Activated naive CD4-positive, alpha-beta T cell treated with anti-CD3 and anti-CD28 coated beads, Interleukin-2, amount 50 U/mL, for 72 hours (primary cell): Measurements from ENCODE around the gene AGAP4. TPM values are rescaled to one million over a fixed set of nuclear protein-coding genes. Genes with fewer than 3 reads are reported as not detected.
"Not testable (repeated sequence)": the region's sequence is repeated elsewhere in the genome, so short reads cannot be mapped to it uniquely, and the experiment has no call there.

ENCODE experiments used
- ATAC-seq, 2 donors: fragments of 150-1000 bp; cut with Tn5 transposase; 2 replicates each; pipeline ENCODE4 v1.10.0; 2021; ENCODE audit warnings: mild to moderate bottlenecking in 2 of 2, moderate library complexity in 2 of 2
- DNase-seq, 2 donors: peaks; one replicate each; pipeline ENCODE4 v3.0.0; 2021 to 2022; ENCODE audit warnings: low spot score in 2 of 2
- H3K27ac Mint-ChIP-seq, 2 donors: one replicate each; pipeline ENCODE4 v1.8.0; 2022; ENCODE audit warnings: mild to moderate bottlenecking in 2 of 2, mixed read lengths in 2 of 2
- H3K36me3 Mint-ChIP-seq, 2 donors: one replicate each; pipeline ENCODE4 v1.8.0; 2022; ENCODE audit warnings: mixed read lengths in 2 of 2
- H3K9me3 Mint-ChIP-seq, 2 donors: one replicate each; pipeline ENCODE4 v1.8.0; 2022; ENCODE audit warnings: mixed read lengths in 2 of 2
- total RNA-seq, 2 donors: library from RNA; stranded (reverse); gene quantifications; one replicate each; pipeline ENCODE4 v1.2.3, GENCODE V29; 2022

AGAP4 gene
- total RNA-seq, 2 donors from 2014 or later = 15.5 to 16.3 TPM

DNA sequence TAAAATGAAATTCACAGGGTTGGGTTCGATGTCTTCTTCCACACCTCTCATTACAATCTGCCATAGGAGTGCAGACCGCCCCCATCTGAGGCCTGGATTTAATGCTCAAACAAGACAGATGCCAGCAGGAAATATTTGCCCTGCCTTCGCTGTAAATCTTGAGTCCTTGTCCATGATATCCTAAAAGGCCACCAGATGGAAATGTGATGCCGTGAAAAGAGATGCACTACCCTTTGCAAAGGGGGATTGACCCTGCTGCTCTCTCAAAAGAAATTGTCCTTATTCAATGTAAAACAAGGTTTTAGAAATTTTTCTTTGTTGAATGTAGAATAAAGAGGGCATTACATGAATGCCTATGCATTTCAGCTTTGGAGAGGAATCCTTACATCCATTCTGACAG lies 37.5 kb downstream of the AGAP4 start:
- no peak for ATAC-seq
- Mint-ChIP-seq H3K36me3 (no peaks in the 10 kb centered on the region), H3K27ac (no peak overlapping the region), H3K9me3 (no peaks in the 10 kb centered on the region)
- no peak for DNase-seq

DNA sequence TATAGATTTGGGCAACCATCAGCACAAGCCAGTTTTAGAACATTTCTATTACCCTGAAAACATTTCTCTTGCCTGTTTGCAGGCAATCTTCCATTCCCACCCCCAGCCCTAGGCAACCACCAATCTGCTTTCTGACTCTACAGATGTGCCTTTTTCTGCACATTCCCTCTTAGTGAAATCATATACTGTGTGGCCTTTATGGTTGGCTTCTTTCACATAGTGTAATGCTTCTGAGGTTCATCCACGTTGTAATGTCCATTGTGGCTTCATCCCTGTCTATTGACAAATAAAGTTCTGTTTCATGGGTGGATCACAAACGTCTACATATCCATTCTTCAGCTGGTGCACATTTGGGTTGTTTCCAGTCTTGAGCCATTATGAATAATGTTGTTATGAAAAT lies 42.3 kb downstream of the AGAP4 start:
- not testable (repeated sequence) for H3K27ac Mint-ChIP-seq, H3K9me3 Mint-ChIP-seq, DNase-seq, ATAC-seq, H3K36me3 Mint-ChIP-seq

DNA sequence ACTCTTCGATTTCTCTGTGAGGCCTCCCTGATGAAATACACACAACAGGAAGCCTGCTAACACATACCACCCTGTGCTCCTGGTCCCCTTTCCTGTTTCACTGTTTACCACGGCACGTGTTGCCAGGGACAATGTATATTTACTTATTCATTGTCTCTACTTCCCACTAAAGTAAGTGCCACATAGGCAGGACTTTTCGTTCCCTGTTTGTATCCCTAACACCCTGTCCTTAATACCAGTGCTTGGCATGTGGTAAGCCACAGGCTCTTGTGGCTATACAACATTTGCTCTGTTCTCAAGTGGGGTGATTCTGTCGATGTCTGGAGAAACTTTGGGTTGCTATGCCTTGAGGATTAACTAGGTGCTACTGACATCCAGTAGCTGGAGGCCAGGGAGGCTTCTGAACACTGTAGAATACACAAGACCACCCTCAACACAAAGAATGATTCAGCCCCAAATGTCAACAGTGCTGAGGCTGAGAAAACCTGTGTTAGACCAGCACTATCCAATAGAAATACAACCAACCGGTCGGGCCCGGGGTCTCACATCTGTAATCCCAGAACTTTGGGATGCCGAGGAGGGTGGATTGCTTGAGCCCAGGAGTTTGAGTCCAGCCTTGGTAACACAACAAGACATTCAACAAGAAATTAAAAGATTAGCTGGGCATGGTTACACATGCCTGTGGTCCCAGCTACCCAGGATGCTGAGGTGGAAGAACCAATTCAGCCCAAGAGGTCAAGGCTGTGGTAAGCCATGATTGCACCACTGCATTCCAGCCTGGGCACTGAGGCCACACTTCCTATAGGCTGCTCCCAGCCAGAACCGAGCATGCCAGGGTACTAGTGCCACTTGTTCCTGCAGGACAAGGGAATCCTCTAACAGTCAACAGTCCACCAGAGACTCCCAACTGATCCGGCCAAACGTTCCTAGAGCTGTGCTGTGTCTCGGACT lies 44.0 kb downstream of the AGAP4 start:
- not testable (repeated sequence) for H3K9me3 Mint-ChIP-seq, DNase-seq, H3K27ac Mint-ChIP-seq, ATAC-seq, H3K36me3 Mint-ChIP-seq

DNA sequence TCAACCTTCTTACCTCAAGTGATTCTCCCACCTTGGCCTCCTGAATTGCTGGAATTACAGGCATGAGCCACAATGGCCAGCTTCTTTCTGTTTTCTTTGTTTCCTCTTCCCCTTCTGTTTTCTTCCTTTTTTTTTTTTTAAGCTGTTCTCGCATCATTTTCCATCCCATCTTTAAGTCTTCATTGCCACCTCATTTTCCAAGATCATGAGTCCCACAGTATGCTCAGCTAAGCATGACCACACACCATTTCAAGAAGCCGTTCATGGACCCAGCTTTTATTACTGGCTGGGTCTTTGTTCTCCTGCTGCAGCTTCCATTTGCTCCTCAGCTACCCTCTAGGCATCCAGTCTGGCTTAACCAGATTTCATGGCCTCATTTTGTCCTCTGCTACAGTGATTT lies 52.5 kb downstream of the AGAP4 start:
- H3K36me3 Mint-ChIP-seq = peaks cover 0 to 21% of the 10 kb centered on the region in 2 donors
- not testable (repeated sequence) for ATAC-seq, H3K9me3 Mint-ChIP-seq, DNase-seq
- peak overlapping the region in 1 of 2 donors; percentile 6 for H3K27ac Mint-ChIP-seq

DNA sequence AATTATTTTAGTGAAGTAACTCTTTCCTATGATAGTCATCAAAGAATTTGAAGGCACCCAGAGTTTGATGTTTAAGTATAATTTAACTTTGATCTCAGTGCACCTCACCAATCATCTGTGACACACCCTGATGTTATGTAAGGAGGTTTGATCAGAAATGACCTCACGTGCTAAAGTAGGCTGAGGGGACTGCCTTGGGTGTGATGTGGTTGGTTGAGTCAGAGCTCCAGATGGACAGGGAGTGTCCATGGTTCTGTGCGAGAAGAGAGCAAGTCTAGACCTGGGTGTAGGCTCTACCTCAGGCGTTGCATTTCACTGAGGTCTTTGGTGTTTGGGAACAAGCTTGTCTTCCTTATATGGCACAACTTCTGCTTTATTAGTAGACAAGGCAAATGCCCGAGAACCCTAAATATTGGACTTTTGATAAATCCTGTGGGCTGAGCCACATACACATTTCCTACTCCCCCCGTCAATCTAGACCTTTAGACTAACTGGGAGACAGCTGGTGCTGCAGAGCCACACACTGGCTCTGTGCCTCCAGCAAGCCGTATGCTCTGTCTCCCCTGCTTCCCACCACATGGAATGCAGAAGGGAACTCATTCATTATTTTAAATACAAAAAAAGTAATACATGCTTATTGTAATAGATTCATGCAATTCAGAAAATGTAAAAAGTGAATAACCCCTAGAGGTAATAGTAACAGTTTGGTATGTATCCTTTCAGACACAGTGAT lies 56.4 kb downstream of the AGAP4 start:
- H3K9me3 Mint-ChIP-seq, DNase-seq, H3K27ac Mint-ChIP-seq, ATAC-seq: not testable (repeated sequence)
- peaks cover 0 to 13% of the 10 kb centered on the region in 2 donors for H3K36me3 Mint-ChIP-seq

DNA sequence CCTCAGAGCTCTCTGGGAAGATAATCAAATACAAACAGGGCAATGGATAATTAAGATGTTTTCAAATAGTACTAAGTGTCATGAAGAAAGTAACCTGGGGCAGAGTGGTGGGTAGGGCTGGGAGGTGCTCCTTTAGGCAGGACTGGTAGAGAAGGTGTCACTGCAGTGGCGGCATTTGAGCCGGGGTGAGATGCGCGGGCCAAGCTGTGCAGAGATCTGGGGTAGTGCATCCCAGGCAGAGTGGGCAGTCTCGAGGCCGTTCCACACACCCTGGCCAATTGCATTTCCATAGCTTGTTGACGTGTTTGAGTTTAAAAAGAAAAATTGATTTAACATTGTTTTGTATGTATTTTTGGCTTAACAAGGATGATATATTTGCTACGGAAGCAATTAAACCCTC lies 57.3 kb downstream of the AGAP4 start:
- not testable (repeated sequence) for ATAC-seq, H3K9me3 Mint-ChIP-seq, DNase-seq
- H3K27ac Mint-ChIP-seq = peak overlapping the region in 1 of 2 donors; percentile 55
- peaks cover 0 to 13% of the 10 kb centered on the region in 2 donors for H3K36me3 Mint-ChIP-seq

DNA sequence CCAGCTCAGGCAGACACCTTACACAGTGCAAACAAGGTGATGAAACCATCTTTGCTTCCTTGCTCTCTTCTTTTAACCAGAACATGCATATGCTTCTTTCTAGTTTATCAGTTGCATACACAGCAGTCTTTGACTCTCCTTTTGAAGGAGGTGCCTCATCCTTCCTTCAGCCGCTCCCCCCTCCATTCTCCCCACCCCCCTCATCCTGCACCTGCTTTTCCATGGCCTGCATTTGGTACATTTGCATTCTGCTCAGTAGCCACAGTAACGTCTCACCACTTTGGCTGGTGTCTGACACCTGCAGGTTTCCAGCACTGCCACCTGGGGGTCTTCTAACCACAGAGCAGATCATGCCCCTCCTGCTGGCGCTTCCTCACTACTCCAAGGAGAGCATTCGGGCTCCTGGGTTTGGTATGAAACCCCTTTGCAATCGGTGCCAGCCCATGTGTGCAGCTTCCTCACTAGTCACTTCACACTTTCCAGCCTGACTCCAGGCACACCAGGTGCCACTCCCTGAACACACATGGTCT lies 60.0 kb downstream of the AGAP4 start:
- ATAC-seq, H3K27ac Mint-ChIP-seq, H3K36me3 Mint-ChIP-seq, DNase-seq, H3K9me3 Mint-ChIP-seq: not testable (repeated sequence)

DNA sequence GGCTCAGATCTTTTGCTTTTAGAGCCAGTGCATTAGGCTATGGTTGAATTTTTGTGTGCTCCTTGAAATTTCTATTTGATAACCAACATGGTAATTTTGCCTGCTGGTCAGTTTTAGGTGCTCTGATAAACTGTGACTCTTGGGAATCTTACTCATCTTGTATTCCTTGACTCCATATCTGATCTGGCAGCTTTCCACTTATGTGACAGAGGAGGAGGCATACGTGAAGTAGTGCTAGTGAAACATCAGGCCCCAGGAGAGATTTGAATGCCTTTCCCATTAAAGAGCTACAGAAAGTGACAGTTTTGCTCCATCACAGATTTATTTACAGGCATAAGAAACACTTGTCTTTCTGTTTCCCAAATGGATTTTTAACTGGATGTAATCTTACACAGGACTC lies 61.1 kb downstream of the AGAP4 start:
- not testable (repeated sequence) for ATAC-seq, H3K9me3 Mint-ChIP-seq, DNase-seq, H3K27ac Mint-ChIP-seq, H3K36me3 Mint-ChIP-seq

Other genes with a start within 250 kb of the AGAP4 start
- 10 to 100 TPM; 12.4 to 19.5 TPM for gene ZFAND4, start 174.7 kb downstream of the AGAP4 start, total RNA-seq
- 10 to 100 TPM; 31.3 to 31.7 TPM for gene WASHC2C, start 120.2 kb downstream of the AGAP4 start, total RNA-seq
- 10 to 100 TPM; 49.6 to 70.6 TPM for gene TIMM23, start 125.0 kb upstream of the AGAP4 start, total RNA-seq
- gene NCOA4, start 183.1 kb upstream of the AGAP4 start, total RNA-seq = 100 to 1,000 TPM in 1 of 2 donors, 10 to 100 TPM in 1; 90.0 to 128 TPM
- not detected for gene MSMB, start 198.8 kb upstream of the AGAP4 start, total RNA-seq